Rectal smooth muscle tissue (tissue), 1 donor: ENCODE measurements around the gene E2F4.

Source experiments
- H3K27ac ChIP-seq: one replicate; pipeline ENCODE4 v1.7.0; 2013; ENCODE audit warnings: low read depth, low read length, inconsistent platforms
- H3K27me3 ChIP-seq: one replicate; pipeline ENCODE4 v1.7.0; 2013; ENCODE audit warnings: low read length; ENCODE audit not compliant: control insufficient read depth, insufficient read depth
- H3K36me3 ChIP-seq: one replicate; pipeline ENCODE4 v1.7.0; 2013; ENCODE audit warnings: low read length; ENCODE audit not compliant: control insufficient read depth, insufficient read depth
- H3K4me1 ChIP-seq: one replicate; pipeline ENCODE4 v1.7.0; 2013; ENCODE audit warnings: low read length; ENCODE audit not compliant: control insufficient read depth, insufficient read depth
- H3K4me3 ChIP-seq: one replicate; pipeline ENCODE4 v1.7.0; 2013; ENCODE audit warnings: low read length
- H3K9ac ChIP-seq: one replicate; pipeline ENCODE4 v1.7.0; 2013; ENCODE audit warnings: low read length

Gene E2F4

GRCh38 chr16:67183627-67184452 is 8.1 kb upstream of the E2F4 start, which contains the start of gene MATCAP1:
Gene MATCAP1, minus strand, starts transcription at chr16:67183963. Its CDS starts 3,353 bp downstream, at chr16:67180610.
- Histone ChIP-seq H3K4me3 (peak within 1 kb of the TSS; percentile 71), H3K27me3 (no peaks in the 10 kb centered on the region), H3K36me3 (no peaks in the 10 kb centered on the region), H3K9ac (peak within 1 kb of the TSS; percentile 67), H3K4me1 (peaks cover 5% of the 10 kb centered on the region), H3K27ac (peak within 1 kb of the TSS; percentile 93)

- peak overlapping the region; percentile 71 for H3K4me3 ChIP-seq
- peaks cover 5% of the 10 kb centered on the region for H3K4me1 ChIP-seq
- peak overlapping the region; percentile 58 for H3K9ac ChIP-seq
- peak overlapping the region; percentile 93 for H3K27ac ChIP-seq
- no peaks in the 10 kb centered on the region for H3K36me3 ChIP-seq
- H3K27me3 ChIP-seq = no peaks in the 10 kb centered on the region
Observed at GRCh38 chr16:67184453-67184994, 7.4 kb upstream of the E2F4 start.

GRCh38 chr16:67184995-67185650 is 6.8 kb upstream of the E2F4 start:
- peak overlapping the region; percentile 71 for H3K4me3 ChIP-seq
- no peaks in the 10 kb centered on the region for H3K27me3 ChIP-seq
- no peaks in the 10 kb centered on the region for H3K36me3 ChIP-seq
- H3K9ac ChIP-seq = no peak overlapping the region
- peaks cover 5% of the 10 kb centered on the region for H3K4me1 ChIP-seq
- no peak overlapping the region for H3K27ac ChIP-seq

DNA sequence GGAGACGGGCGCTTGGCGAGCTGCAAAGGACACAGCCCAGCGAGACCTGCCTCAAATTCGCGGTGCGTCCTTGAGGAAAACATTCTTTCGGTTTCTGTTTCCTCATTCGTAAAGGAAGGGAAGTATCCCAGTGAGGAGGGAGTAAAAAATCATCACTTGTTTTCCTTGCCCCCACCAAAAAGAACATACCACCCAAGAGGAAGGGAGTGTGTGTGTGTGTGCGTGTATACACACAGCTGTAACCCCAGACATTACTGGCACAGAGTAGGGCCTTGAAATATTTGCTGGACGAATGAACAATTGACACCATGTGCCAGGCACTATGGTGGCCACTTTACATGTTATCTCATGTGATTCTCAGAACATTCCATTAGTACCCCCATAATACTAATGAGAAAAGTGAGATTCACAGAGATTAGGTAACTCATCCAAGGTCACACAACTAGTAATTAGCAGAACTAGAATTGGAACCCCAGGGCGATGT is 6.3 kb upstream of the E2F4 start:
- Histone ChIP-seq H3K27me3 (no peaks in the 10 kb centered on the region), H3K27ac (no peak overlapping the region), H3K9ac (no peak overlapping the region), H3K4me3 (peak overlapping the region; percentile 71), H3K36me3 (no peaks in the 10 kb centered on the region), H3K4me1 (peaks cover 5% of the 10 kb centered on the region)

DNA sequence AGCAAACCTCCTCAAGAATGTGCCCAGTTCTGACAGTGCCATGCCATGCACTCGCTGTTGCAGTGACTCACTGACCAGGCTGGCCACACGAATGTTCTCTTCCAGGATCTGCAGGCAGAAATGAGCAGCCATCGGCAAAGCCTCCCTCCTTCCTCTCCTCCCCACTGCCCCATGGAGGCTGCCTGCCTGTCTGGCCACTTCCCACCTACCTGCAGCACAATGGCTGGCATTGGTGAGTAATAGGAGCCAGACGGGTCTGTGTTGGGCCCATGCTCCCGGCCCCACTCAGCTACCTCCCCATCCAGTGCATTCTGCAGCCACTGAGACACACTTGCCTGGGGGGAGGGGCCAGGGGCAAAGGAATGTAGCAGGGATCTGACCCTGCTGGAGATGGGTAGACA is 5.4 kb upstream of the E2F4 start:
- no peak overlapping the region for H3K9ac ChIP-seq
- no peaks in the 10 kb centered on the region for H3K27me3 ChIP-seq
- H3K27ac ChIP-seq = no peak overlapping the region
- no peaks in the 10 kb centered on the region for H3K36me3 ChIP-seq
- H3K4me1 ChIP-seq = peaks cover 5% of the 10 kb centered on the region
- H3K4me3 ChIP-seq = no peak overlapping the region

DNA sequence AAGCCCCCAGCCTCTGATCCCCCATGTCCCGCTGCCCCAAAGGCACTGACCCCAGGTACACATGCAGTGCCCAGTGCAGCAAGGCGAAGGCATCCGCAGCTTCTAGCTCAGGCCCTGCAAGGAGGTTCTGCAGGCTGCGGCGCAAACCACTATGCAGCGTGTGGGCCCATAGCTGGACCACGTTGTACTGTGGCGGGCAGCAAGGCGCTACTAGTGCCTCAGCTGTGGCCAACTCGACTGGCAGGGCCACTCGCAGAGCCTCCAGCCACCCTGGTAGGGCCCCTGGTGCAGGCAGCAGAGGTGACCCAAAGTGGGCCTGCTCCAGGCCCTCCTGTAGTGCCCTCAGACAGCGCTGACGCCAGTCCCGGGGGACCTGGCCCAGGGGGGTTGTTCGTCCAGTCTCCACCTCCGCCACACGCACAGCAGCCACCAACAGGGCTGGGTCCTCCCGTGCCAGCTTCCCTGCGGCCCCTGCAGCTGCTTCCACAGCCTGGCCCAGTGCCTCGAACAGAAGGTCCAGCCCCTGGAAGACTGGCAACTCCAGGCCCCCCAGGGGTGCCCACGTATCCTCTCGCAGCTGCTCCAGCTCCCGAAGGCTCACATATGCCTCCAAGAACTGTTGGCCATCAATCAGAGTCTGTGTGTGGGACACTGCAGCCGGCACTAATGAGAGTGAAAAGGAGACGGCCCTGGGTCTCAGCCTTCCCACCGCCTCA is 4.6 kb upstream of the E2F4 start:
- H3K27me3 ChIP-seq = no peaks in the 10 kb centered on the region
- peaks cover 5% of the 10 kb centered on the region for H3K4me1 ChIP-seq
- no peak overlapping the region for H3K9ac ChIP-seq
- no peak overlapping the region for H3K4me3 ChIP-seq
- no peaks in the 10 kb centered on the region for H3K36me3 ChIP-seq
- H3K27ac ChIP-seq = no peak overlapping the region

DNA sequence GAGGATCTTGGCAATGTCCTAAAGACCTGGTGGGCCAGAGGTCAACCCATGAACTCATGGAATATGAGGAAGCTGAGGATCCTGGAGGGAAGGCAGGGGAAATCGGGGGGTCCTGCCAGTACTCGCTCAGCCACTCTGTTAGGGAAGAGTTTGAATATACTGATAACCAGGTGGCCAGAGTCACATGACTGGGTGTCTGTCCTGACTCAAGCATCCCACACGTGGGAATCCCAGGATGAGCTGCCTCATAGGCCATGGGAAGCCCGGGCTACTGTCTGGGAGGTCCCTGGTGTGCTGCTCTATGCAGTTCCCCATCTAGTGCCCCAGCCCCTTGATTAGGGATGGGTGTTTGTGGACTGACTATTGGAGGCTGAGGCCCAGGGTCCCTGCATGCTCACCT is 3.6 kb upstream of the E2F4 start:
- Histone ChIP-seq H3K27me3 (no peaks in the 10 kb centered on the region), H3K4me1 (peaks cover 10% of the 10 kb centered on the region), H3K27ac (no peak overlapping the region), H3K4me3 (no peak overlapping the region), H3K9ac (no peak overlapping the region), H3K36me3 (no peaks in the 10 kb centered on the region)

DNA sequence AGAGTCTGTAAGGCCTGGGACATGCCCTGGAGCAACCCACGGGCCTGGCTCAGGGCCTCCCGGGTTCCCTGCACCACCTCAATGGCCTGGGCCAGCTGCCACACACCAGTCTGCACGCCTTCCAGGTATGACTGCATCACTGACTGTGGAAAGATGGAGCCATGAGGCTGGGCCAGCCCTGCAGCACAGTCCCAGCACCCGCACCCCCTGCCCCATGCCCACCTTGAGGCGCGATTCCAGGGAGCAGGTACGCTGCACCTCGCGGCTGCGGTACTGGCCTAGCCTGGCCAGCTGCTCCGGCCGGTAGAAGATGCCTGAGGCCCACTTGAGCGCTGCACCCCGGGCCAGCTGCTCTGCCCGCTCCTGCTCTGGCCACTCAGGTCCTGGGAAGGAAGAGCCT is 3.2 kb upstream of the E2F4 start:
- Histone ChIP-seq H3K4me1 (peaks cover 12% of the 10 kb centered on the region), H3K27me3 (no peaks in the 10 kb centered on the region), H3K4me3 (no peak overlapping the region), H3K9ac (no peak overlapping the region), H3K27ac (no peak overlapping the region), H3K36me3 (no peaks in the 10 kb centered on the region)

DNA sequence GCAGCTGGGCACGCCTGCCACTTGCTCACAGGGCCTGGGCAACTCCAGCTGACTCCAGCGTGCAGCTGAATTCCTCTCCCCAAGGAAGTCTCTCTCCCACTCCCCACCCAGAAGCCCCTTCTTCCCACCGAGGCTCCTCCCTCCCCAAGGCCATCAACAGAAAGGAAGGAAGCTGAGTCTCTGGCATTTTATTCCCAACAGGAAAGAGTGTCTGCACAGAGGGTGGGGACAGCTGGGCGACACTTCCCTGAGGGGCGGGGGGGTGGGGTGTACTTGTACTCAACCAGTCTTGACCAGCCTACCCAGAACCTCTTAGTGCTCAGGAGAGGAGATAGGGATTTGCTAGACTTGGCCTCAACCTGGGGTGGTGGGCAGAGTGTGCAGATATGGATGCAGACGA is 1.9 kb upstream of the E2F4 start, which contains the start of gene EXOC3L1:
Gene EXOC3L1 (minus strand): TSS at position 96 of the 400 bp plus-strand sequence. CDS start 460 bp downstream, outside the sequence.
- no peak within 1 kb of the TSS for H3K4me3 ChIP-seq
- H3K9ac ChIP-seq = no peak within 1 kb of the TSS
- H3K4me1 ChIP-seq = peaks cover 12% of the 10 kb centered on the region
- no peak within 1 kb of the TSS for H3K27ac ChIP-seq
- peaks cover 6% of the 10 kb centered on the region for H3K36me3 ChIP-seq
- H3K27me3 ChIP-seq = no peaks in the 10 kb centered on the region

- H3K27me3 ChIP-seq = no peaks in the 10 kb centered on the region
- peaks cover 12% of the 10 kb centered on the region for H3K4me1 ChIP-seq
- no peak overlapping the region for H3K4me3 ChIP-seq
- peaks cover 11% of the 10 kb centered on the region for H3K36me3 ChIP-seq
- H3K27ac ChIP-seq = no peak overlapping the region
- H3K9ac ChIP-seq = no peak overlapping the region
Observed at GRCh38 chr16:67190448-67191399, 1.2 kb upstream of the E2F4 start.

DNA sequence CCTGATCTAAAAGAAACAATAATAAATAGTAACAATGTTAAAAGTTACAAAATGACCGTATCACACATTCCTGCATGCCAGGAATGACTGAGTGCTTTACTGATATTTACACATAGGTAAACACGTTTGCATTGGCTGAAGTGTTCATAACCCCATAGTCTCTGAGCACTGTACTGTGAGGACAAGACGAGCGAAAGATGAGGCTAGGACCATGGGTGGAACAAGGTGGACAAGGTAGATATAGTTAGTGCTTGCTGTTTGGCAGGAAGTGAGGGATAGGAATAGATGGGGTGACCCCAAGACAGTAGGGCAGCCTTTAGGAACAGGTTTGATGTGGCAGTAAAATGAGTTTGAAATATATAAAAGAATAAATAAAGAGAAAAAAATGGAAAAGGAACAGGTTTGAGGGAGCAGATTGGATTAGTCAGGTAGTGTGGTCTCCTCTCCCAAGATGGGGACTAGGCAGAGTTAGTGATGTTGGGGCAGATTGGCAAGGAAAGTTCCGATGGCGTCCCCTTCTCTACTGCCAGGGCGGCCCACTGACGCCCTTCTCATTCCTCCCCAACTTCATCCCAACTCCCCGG is 452 bp upstream of the E2F4 start:
- peaks cover 12% of the 10 kb centered on the region for H3K4me1 ChIP-seq
- H3K27me3 ChIP-seq = no peaks in the 10 kb centered on the region
- no peak overlapping the region for H3K9ac ChIP-seq
- H3K4me3 ChIP-seq = peak overlapping the region; percentile 40
- no peak overlapping the region for H3K27ac ChIP-seq
- peaks cover 17% of the 10 kb centered on the region for H3K36me3 ChIP-seq
